VCaP (cell line): ENCODE data around the gene GOT1.

Experiments
- H3K27ac ChIP-seq: fragments of 450-650 bp; 2 replicates; pipeline ENCODE4 v1.5.1; 2017
- CTCF ChIP-seq: fragments of 450-650 bp; conservative IDR thresholded peaks from 2 replicates; pipeline ENCODE4 v1.5.1; 2017; ENCODE audit warnings: mild to moderate bottlenecking, moderate library complexity

GOT1 gene

GRCh38 chr10:99412099-99412498, 18.3 kb downstream of the GOT1 start:
- 0 out of 2 replicates have a peak, but pooled peaks have one; percentile 8 for TF ChIP-seq CTCF

GRCh38 chr10:99411546-99411945, 18.9 kb downstream of the GOT1 start:
- H3K27ac ChIP-seq, result no peak overlapping the region
- TF ChIP-seq CTCF, result no peak

More at GRCh38 chr10:99412099-99412498, 18.3 kb downstream of the GOT1 start:
- no peak overlapping the region for H3K27ac ChIP-seq

GRCh38 chr10:99410876-99411275, 19.5 kb downstream of the GOT1 start:
- no peak overlapping the region for H3K27ac ChIP-seq
- no peak for TF ChIP-seq CTCF

GRCh38 chr10:99410146-99410545, 20.3 kb downstream of the GOT1 start:
- H3K27ac ChIP-seq, result no peak overlapping the region
- TF ChIP-seq CTCF, result no peak

- H3K27ac ChIP-seq, result no peak overlapping the region
- no peak for TF ChIP-seq CTCF
These were observed 24.3 kb downstream of the GOT1 start for GRCh38 chr10:99406149-99406548.

GRCh38 chr10:99403674-99404073, 26.8 kb downstream of the GOT1 start:
- no peak overlapping the region for H3K27ac ChIP-seq
- no peak for TF ChIP-seq CTCF

GRCh38 chr10:99399664-99400063, 30.8 kb downstream of the GOT1 start:
- no peak for TF ChIP-seq CTCF
- H3K27ac ChIP-seq, result no peak overlapping the region

GRCh38 chr10:99396471-99396870, 34.0 kb downstream of the GOT1 start:
- TF ChIP-seq CTCF, result no peak
- peak overlapping the region; percentile 78 for H3K27ac ChIP-seq
